Adrenal gland (tissue), 5 donors: ENCODE measurements around the gene CSNK1A1.

Experiments used
- POLR2A ChIP-seq, 2 donors: fragments of 450-650 bp; IDR thresholded peaks; one replicate each; pipeline ENCODE4 v1.6.1; 2017; ENCODE audit warnings: antibody characterized with exemption in 2 of 2, mild to moderate bottlenecking in 2 of 2, moderate library complexity in 1 of 2
- TF ChIP-seq, protein P1 (sequence below), 6 experiments: fragments of 450-650 bp in 4 of 6; fragments of 200-600 bp in 2 of 6; sonication (generic) in 1 of 6; IDR thresholded peaks; 1 replicate in 5 of 6; 2 replicates in 1 of 6; pipeline versions ENCODE4 v1.5.1 to v1.8.0; 2016 to 2021; ENCODE audit warnings: antibody characterized with exemption in 6 of 6, mild to moderate bottlenecking in 2 of 6, moderate library complexity in 1 of 6
- donor health status: DM: no; HTN: no; CAD: no.

DNA sequence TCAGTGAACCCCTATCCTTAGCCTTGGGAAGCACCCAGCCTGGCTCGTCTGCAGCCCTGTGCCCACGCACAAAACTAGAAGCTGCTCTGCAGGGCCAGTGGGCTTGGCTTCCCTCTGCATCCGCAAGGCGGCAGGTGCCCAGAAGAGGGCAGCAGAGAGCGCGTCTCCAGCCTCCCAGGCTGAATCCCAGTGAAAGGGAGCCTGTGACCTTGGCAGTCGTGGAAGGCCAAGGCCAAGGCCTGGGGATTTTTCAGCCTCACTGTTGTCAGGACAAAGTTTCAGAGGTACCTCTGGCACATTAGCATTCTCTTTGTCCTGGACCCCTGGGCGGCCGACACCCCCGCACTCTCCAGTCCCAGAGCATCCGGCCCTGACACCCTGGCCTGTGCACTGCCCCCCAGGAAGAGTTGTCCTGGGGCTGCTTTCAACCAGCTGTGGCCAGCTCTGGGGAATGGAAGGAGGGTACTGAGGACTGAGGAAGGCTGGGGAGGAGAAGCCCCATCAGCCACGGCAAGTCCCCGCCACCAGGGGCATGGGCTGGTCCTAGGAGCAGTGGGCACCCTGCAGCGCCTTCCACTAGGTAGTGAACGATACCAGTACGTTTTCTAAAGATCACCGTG is 108.6 kb downstream of the CSNK1A1 start:
- TF ChIP-seq, protein P1, sequence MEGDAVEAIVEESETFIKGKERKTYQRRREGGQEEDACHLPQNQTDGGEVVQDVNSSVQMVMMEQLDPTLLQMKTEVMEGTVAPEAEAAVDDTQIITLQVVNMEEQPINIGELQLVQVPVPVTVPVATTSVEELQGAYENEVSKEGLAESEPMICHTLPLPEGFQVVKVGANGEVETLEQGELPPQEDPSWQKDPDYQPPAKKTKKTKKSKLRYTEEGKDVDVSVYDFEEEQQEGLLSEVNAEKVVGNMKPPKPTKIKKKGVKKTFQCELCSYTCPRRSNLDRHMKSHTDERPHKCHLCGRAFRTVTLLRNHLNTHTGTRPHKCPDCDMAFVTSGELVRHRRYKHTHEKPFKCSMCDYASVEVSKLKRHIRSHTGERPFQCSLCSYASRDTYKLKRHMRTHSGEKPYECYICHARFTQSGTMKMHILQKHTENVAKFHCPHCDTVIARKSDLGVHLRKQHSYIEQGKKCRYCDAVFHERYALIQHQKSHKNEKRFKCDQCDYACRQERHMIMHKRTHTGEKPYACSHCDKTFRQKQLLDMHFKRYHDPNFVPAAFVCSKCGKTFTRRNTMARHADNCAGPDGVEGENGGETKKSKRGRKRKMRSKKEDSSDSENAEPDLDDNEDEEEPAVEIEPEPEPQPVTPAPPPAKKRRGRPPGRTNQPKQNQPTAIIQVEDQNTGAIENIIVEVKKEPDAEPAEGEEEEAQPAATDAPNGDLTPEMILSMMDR (IDR thresholded peaks at IDR 0.05), result peak; percentile 82 to 98 (median 95)
- TF ChIP-seq POLR2A (IDR thresholded peaks at IDR 0.05), result no peak
